ENCODE results near the gene CPVL.

DNA sequence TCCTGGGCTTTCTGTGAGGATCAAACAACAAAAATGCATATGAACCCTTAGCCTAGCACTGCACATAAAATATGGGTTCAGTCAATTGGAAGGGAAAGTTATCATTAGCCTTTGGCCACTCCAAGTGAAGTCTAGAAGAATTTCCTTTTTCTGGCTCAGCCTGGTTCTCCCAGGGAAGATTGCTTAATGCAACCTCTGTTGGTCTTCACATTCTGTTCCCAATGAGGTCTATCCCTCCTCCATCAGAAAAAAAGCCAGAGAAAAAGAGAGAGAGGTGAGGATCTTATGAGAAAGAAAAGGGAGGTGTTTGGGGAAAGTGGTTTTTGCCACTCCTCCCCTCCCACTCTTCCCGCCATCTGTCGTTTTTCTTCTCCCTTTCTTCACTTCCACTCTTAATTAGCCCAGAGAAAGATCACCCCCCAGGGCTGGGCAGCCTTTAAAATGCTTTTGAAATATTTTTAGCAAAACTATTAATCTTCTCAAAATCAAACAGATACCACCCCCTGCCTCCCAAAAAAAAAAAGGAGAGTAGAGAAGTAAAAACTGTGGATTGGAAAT lies 31.1 kb downstream of the CPVL start:
- TF ChIP-seq CTCF (IDR thresholded peaks at IDR 0.05; ENCODE audit: insufficient read depth, low read depth, low read length) (no peak), EZH2 (IDR thresholded peaks at IDR 0.05; ENCODE audit: insufficient read depth, low read length) (no peak)
